BE2C (cell line): ENCODE data around the gene KRT17.
"Not testable (repeated sequence)": the region's sequence is repeated elsewhere in the genome, so short reads cannot be mapped to it uniquely, and the experiment has no call there.

Experiments
- DNase-seq: peaks from one replicate; pipeline ENCODE4 v3.0.0-alpha.2; 2020
- H3K27me3 ChIP-seq: fragments of 250-450 bp; sonication (Bioruptor Pico); 2 replicates; pipeline ENCODE4 v1.5.1; 2020; ENCODE audit warnings: mild to moderate bottlenecking
- H3K36me3 ChIP-seq: fragments of 250-450 bp; sonication (Bioruptor Pico); 2 replicates; pipeline ENCODE4 v1.5.1; 2020; ENCODE audit warnings: mild to moderate bottlenecking
- H3K4me1 ChIP-seq: fragments of 250-450 bp; sonication (Bioruptor Pico); 2 replicates; pipeline ENCODE4 v1.5.1; 2020
- H3K4me3 ChIP-seq: 2 replicates; pipeline ENCODE4 v1.5.1; 2011; ENCODE audit warnings: low read depth, low read length
- H3K9me3 ChIP-seq: fragments of 250-450 bp; sonication (Bioruptor Pico); 2 replicates; pipeline ENCODE4 v1.5.1; 2020
- CTCF ChIP-seq: IDR thresholded peaks from 2 replicates; pipeline ENCODE4 v1.5.1; 2012; ENCODE audit warnings: mild to moderate bottlenecking, low read depth, low read length

KRT17 gene

GRCh38 chr17:41615454-41615853 lies 8.9 kb downstream of the KRT17 start:
- H3K27me3 ChIP-seq, result no peaks in the 10 kb centered on the region
- no peak overlapping the region for H3K4me3 ChIP-seq
- no peak for TF ChIP-seq CTCF
- no peak for DNase-seq
- H3K36me3 ChIP-seq, result no peaks in the 10 kb centered on the region
- no peaks in the 10 kb centered on the region for H3K9me3 ChIP-seq
- no peaks in the 10 kb centered on the region for H3K4me1 ChIP-seq

DNA sequence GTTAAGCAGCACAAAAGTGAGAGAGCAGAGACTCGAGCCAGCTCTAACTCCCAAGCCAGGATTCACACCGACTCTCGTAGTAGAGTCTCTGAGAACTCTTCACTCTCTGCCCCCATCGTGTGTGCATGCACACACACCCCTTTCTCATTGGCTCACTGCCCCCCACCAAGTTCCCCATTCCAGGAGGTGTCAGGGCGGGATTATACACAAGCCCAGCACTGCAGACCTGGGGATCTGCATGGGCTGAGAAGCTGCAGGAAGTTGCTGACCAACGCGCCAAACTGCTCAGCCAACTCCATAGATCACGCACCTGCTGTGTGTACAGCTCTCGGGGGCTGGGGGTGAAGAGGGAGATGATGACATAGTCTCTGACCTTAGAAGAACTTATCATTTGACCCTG lies 9.6 kb downstream of the KRT17 start:
- not testable (repeated sequence) for DNase-seq, H3K27me3 ChIP-seq, H3K36me3 ChIP-seq

DNA sequence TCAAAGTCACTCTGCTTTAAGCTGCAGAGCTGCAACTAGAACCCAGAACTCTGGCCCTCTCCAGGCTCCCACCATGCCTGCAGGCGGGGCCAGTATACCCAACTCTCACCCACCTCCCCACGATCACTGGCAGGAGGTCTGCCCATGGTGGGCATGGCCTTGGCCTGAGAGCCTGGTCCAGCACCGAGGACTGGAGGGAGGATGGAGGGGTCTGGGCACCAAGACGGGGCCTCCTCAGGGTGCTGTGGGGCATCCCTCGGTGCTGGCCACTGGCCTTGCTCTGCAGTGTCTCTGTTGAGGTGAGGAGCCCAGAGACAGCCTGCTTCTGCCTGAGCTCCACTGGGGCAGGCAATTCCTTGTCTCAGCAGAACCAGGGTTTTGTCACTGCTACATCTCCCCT lies 10.3 kb downstream of the KRT17 start:
- H3K9me3 ChIP-seq, result no peaks in the 10 kb centered on the region
- H3K27me3 ChIP-seq, result no peaks in the 10 kb centered on the region
- no peaks in the 10 kb centered on the region for H3K36me3 ChIP-seq
- DNase-seq, result no peak
- H3K4me1 ChIP-seq, result no peaks in the 10 kb centered on the region
- H3K4me3 ChIP-seq, result no peak overlapping the region
- TF ChIP-seq CTCF, result no peak

More for the DNA sequence above, 9.6 kb downstream of the KRT17 start:
- not testable (repeated sequence) for H3K4me3 ChIP-seq, H3K4me1 ChIP-seq, H3K9me3 ChIP-seq

- no peaks in the 10 kb centered on the region for H3K36me3 ChIP-seq
- DNase-seq, result no peak
- TF ChIP-seq CTCF, result no peak
- H3K4me3 ChIP-seq, result no peak overlapping the region
- H3K9me3 ChIP-seq, result no peaks in the 10 kb centered on the region
- H3K27me3 ChIP-seq, result no peaks in the 10 kb centered on the region
- no peaks in the 10 kb centered on the region for H3K4me1 ChIP-seq
These were observed 10.9 kb downstream of the KRT17 start for GRCh38 chr17:41613277-41614082.

GRCh38 chr17:41612376-41613160 lies 11.8 kb downstream of the KRT17 start, which contains the start of gene KRT16:
KRT16 (minus strand) TSS chr17:41612767; CDS start chr17:41612688, 79 bp downstream.
- not testable (repeated sequence) for H3K27me3 ChIP-seq, H3K9me3 ChIP-seq, DNase-seq, H3K4me3 ChIP-seq, H3K36me3 ChIP-seq, H3K4me1 ChIP-seq

DNA sequence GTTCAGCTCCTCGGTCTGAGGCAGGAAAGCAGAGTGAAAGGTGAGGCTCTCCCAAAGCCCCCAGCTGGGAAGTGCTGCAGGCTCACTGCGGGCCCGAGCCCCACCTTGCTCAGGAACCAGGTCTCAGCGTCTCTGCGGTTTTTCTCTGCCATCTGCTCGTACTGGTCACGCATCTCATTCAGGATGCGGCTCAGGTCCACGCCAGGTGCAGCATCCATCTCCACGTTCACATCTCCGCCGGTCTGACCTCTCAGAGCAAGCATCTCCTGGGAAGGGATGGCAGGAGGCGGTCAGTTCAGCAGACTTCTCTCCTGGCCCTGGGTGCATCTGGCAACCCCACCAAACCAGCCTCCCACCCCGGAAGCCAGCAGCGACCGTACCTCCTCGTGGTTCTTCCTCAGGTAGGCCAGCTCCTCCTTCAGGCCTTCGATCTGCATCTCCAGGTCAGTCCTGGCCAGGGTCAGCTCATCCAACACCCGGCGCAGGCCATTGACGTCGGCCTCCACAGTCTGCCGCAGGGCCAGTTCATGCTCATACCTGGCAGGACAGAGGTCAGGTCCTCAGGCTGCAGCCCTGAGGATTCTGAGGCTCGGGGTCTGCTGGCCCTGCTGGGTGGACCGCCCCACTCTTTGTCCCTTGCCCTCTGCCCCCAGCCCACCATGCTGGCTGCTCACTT lies 13.3 kb downstream of the KRT17 start:
- no peak overlapping the region for H3K4me3 ChIP-seq
- H3K4me1 ChIP-seq, result no peaks in the 10 kb centered on the region
- H3K9me3 ChIP-seq, result no peaks in the 10 kb centered on the region
- DNase-seq, result no peak
- H3K36me3 ChIP-seq, result no peaks in the 10 kb centered on the region
- H3K27me3 ChIP-seq, result no peaks in the 10 kb centered on the region
- TF ChIP-seq CTCF, result no peak
